ENCODE data around the gene RNF208. TPM values are rescaled to one million over a fixed set of nuclear protein-coding genes. Genes with fewer than 3 reads are reported as not detected.
A peak's percentile ranks its signal among the peaks of the same experiment; 100 is the strongest.

Gene RNF208
- total RNA-seq, 2 donors from 2014 or later, result 10.5 to 15.6 TPM

DNA sequence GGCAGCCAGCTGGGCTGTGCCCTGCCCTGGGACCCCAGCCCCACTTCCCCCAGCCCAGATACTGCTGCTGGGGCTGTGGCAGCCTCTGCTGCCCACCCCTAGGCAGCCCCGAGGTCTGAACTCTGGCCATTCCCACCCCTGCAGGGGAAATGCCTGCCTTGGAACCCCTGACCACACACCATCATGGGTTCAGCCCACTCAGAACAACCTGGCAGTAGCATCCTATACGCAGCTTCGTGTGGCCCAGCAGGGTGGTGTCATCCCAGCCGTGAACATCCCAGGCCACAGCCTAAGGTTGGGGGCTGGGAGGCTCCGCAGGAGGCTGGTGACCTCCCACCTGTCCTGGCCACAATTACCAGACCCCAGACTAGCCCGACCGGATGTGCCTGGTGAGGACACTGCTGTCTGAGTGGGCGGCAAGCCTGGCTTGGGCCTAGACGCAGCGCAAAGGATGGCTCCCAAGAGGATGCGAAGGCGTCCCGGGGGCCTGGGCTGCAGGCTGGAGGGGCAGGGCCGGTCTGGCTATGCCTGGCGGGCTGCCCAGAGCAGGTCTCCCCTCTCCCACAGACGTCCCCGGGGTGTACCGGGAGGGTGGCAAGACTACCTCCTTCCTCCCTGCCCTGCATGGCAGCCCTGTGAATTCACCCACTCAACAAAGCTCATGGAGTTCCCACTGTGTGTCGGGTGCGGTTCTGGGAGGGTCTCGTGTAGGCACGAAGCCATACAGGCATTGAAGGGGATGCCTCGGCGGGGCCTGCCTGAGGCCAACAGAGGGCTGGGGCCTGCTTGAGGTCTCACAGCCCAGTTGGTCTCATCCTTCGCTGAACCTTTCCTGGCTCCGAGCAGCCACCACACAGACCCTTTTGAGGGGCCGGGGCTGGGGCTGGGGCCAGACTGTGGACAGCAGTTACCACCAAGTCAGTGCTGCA lies 7.2 kb upstream of the RNF208 start:
- Mint-ChIP-seq H3K27ac (no peak overlapping the region), H3K36me3 (ENCODE audit: low read depth) (no peaks in the 10 kb centered on the region), H3K4me3 (no peak overlapping the region), H3K9me3 (no peaks in the 10 kb centered on the region), H3K4me1 (peaks cover 2% of the 10 kb centered on the region), H3K27me3 (ENCODE audit: insufficient read depth) (no peaks in the 10 kb centered on the region)
- Histone ChIP-seq H3K4me3 (ENCODE audit: low read length) (no peak overlapping the region), H3K27ac (ENCODE audit: low read depth, low read length) (no peak overlapping the region), H3K36me3 (ENCODE audit: control insufficient read depth, insufficient read depth, low read length) (no peaks in the 10 kb centered on the region), H3K27me3 (ENCODE audit: control insufficient read depth, insufficient read depth, low read length, poor library complexity, severe bottlenecking) (no peaks in the 10 kb centered on the region), H3K9ac (ENCODE audit: extremely low read depth, low read length, poor library complexity, severe bottlenecking) (no peak overlapping the region), H3K9me3 (ENCODE audit: control insufficient read depth, low read length) (no peaks in the 10 kb centered on the region), H3K4me1 (ENCODE audit: control insufficient read depth, insufficient read depth, low read length) (no peaks in the 10 kb centered on the region)
- TF ChIP-seq, protein P1, sequence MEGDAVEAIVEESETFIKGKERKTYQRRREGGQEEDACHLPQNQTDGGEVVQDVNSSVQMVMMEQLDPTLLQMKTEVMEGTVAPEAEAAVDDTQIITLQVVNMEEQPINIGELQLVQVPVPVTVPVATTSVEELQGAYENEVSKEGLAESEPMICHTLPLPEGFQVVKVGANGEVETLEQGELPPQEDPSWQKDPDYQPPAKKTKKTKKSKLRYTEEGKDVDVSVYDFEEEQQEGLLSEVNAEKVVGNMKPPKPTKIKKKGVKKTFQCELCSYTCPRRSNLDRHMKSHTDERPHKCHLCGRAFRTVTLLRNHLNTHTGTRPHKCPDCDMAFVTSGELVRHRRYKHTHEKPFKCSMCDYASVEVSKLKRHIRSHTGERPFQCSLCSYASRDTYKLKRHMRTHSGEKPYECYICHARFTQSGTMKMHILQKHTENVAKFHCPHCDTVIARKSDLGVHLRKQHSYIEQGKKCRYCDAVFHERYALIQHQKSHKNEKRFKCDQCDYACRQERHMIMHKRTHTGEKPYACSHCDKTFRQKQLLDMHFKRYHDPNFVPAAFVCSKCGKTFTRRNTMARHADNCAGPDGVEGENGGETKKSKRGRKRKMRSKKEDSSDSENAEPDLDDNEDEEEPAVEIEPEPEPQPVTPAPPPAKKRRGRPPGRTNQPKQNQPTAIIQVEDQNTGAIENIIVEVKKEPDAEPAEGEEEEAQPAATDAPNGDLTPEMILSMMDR (conservative IDR thresholded peaks at IDR 0.05), result no peak
- no peak for DNase-seq
- 92 to 93% methylated on average over 15 to 27 of the region's 27 CpGs for WGBS, 2 experiments (ENCODE audit: insufficient coverage in 1 of 2, insufficient read length in 1 of 2)

DNA sequence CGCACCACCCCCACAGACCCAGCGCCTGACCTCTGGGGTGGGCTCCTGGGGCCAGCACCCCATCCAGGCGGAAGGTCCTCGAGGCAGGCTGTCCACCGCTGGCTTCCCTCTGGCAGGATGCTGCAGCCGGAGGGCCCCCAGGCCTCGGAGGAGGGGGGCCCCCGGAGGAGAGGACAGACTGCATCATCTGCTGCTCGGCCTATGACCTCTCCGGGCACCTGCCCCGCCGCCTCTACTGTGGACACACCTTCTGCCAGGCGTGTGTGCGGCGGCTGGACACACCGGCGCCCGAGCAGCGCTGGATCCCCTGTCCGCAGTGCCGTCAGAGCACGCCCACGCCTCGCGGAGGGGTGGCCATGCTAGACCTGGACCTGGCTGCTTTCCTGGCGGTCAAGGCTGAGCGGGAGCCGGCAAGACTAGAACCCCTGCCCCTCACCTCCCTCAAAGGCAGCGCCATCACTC lies 6.5 kb upstream of the RNF208 start:
- H3K27me3 ChIP-seq (ENCODE audit: control insufficient read depth, insufficient read depth, low read length, poor library complexity, severe bottlenecking), result no peaks in the 10 kb centered on the region
- H3K27ac ChIP-seq (ENCODE audit: low read depth, low read length), result no peak overlapping the region
- no peak for DNase-seq
- no peaks in the 10 kb centered on the region for H3K4me1 ChIP-seq (ENCODE audit: control insufficient read depth, insufficient read depth, low read length)
- H3K27ac Mint-ChIP-seq, result no peak overlapping the region
- WGBS, 2 experiments (ENCODE audit: insufficient coverage in 1 of 2, insufficient read length in 1 of 2), result 92 to 94% methylated on average over 15 to 29 of the region's 29 CpGs
- no peaks in the 10 kb centered on the region for H3K36me3 ChIP-seq (ENCODE audit: control insufficient read depth, insufficient read depth, low read length)
- no peaks in the 10 kb centered on the region for H3K9me3 ChIP-seq (ENCODE audit: control insufficient read depth, low read length)
- no peak overlapping the region for H3K4me3 ChIP-seq (ENCODE audit: low read length)
- no peaks in the 10 kb centered on the region for H3K27me3 Mint-ChIP-seq (ENCODE audit: insufficient read depth)
- TF ChIP-seq, protein P1 (conservative IDR thresholded peaks at IDR 0.05), result no peak
- no peaks in the 10 kb centered on the region for H3K9me3 Mint-ChIP-seq
- H3K4me3 Mint-ChIP-seq, result no peak overlapping the region
- H3K36me3 Mint-ChIP-seq (ENCODE audit: low read depth), result no peaks in the 10 kb centered on the region
- no peak overlapping the region for H3K9ac ChIP-seq (ENCODE audit: extremely low read depth, low read length, poor library complexity, severe bottlenecking)
- H3K4me1 Mint-ChIP-seq, result peaks cover 2% of the 10 kb centered on the region

DNA sequence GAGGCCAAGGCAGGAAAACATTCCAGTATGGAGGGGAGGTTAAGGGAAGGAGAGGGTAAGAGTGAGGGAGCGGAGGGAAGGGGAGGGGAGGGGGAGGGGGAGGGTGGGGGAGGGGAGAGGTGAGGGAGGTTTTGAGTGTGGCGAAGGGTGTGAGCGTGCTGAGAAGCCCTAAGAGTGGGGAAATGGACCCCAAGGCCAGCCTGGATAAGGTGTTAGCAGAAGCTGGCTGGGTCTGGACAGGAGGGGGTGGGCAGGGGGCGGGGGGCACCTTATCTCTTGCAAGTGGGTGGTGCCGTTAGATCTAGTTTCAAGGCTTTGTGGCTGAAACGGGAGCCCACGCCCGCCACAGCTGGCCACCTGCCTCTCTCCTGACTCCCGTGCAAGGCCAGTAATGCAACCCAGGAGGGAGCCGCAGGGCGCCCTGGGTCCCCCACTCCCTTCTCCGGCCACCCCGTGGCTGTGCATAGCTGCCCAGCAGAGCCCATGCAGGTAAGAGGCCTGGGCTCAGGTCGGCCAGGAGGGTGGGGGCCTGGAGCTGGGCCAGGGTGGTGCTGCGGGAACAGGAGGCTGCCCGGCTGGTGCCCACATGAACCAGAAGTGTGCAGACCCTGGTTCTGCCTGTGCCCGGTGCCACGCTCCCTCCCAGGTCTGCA lies 5.9 kb upstream of the RNF208 start:
- Mint-ChIP-seq H3K27ac (peak overlapping the region; percentile 81), H3K9me3 (no peaks in the 10 kb centered on the region)

More for the DNA sequence above, 5.9 kb upstream of the RNF208 start:
- no peaks in the 10 kb centered on the region for H3K4me1 ChIP-seq (ENCODE audit: control insufficient read depth, insufficient read depth, low read length)
- 74 to 77% methylated on average over 7 to 17 of the region's 18 CpGs for WGBS, 2 experiments (ENCODE audit: insufficient coverage in 1 of 2, insufficient read length in 1 of 2)
- no peaks in the 10 kb centered on the region for H3K36me3 ChIP-seq (ENCODE audit: control insufficient read depth, insufficient read depth, low read length)
- no peak overlapping the region for H3K4me3 ChIP-seq (ENCODE audit: low read length)
- peaks cover 2% of the 10 kb centered on the region for H3K4me1 Mint-ChIP-seq
- H3K36me3 Mint-ChIP-seq (ENCODE audit: low read depth), result no peaks in the 10 kb centered on the region
- no peaks in the 10 kb centered on the region for H3K27me3 Mint-ChIP-seq (ENCODE audit: insufficient read depth)
- TF ChIP-seq, protein P1 (conservative IDR thresholded peaks at IDR 0.05), result no peak
- no peak for DNase-seq
- H3K27me3 ChIP-seq (ENCODE audit: control insufficient read depth, insufficient read depth, low read length, poor library complexity, severe bottlenecking), result no peaks in the 10 kb centered on the region
- H3K27ac ChIP-seq (ENCODE audit: low read depth, low read length), result no peak overlapping the region
- no peak overlapping the region for H3K4me3 Mint-ChIP-seq
- H3K9ac ChIP-seq (ENCODE audit: extremely low read depth, low read length, poor library complexity, severe bottlenecking), result no peak overlapping the region
- H3K9me3 ChIP-seq (ENCODE audit: control insufficient read depth, low read length), result no peaks in the 10 kb centered on the region

Data from endodermal cell (in vitro differentiated cells).